Activated CD8-positive, alpha-beta T cell treated with anti-CD3 and anti-CD28 coated beads for 36 hours (primary cell): ENCODE results near the gene LRP8. TPM values are rescaled to one million over a fixed set of nuclear protein-coding genes. Genes with fewer than 3 reads are reported as not detected.

Experiments
- ATAC-seq: fragments of 200-7000 bp; cut with Tn5 transposase; one replicate; pipeline ENCODE4 v1.10.0; 2021; ENCODE audit warnings: mild to moderate bottlenecking, moderate library complexity
- CTCF ChIA-PET: fragments of 350-600 bp; sonication (Branson Sonifier 250); formaldehyde crosslinking; loops from one replicate; lab custom pipeline; 2021; ENCODE audit warnings: antibody characterized with exemption; lab: Charles Lee
- POLR2A ChIA-PET: fragments of 350-600 bp; sonication (Branson Sonifier 250); formaldehyde crosslinking; loops from one replicate; lab custom pipeline; 2021; ENCODE audit warnings: antibody characterized with exemption; lab: Charles Lee
- DNase-seq: peaks from one replicate; pipeline ENCODE4 v3.0.0-alpha.2; 2020
- H3K27ac Mint-ChIP-seq: one replicate; pipeline ENCODE4 v1.8.0; 2021; ENCODE audit warnings: mild to moderate bottlenecking, mixed read lengths
- H3K27me3 Mint-ChIP-seq: one replicate; pipeline ENCODE4 v1.8.0; 2021; ENCODE audit warnings: mixed read lengths
- H3K36me3 Mint-ChIP-seq: one replicate; pipeline ENCODE4 v1.8.0; 2021; ENCODE audit warnings: low read depth, mixed read lengths
- H3K4me1 Mint-ChIP-seq: one replicate; pipeline ENCODE4 v1.8.0; 2021; ENCODE audit warnings: low read depth, mixed read lengths
- H3K4me3 Mint-ChIP-seq: one replicate; pipeline ENCODE4 v1.8.0; 2021; ENCODE audit warnings: mild to moderate bottlenecking, moderate library complexity, mixed read lengths
- H3K9me3 Mint-ChIP-seq: one replicate; pipeline ENCODE4 v1.8.0; 2021; ENCODE audit warnings: mixed read lengths
- intact Hi-C: fragments of 100-400 bp; cut with micrococcal nuclease; formaldehyde crosslinking; loops from one replicate; pipeline ENCODE4 v1.10.0; 2022
- total RNA-seq, 2 experiments: library from RNA; stranded (reverse); gene quantifications; one replicate each; pipeline ENCODE4 v1.2.3, GENCODE V29; 2021
- TF ChIP-seq, protein P1 (sequence below): fragments of 200-600 bp; IDR thresholded peaks from one replicate; pipeline ENCODE4 v1.8.0; 2022; ENCODE audit warnings: antibody characterized with exemption, mild to moderate bottlenecking

The LRP8 gene
- total RNA-seq, 2 experiments from 2014 or later: 39.9 to 41.6 TPM

DNA sequence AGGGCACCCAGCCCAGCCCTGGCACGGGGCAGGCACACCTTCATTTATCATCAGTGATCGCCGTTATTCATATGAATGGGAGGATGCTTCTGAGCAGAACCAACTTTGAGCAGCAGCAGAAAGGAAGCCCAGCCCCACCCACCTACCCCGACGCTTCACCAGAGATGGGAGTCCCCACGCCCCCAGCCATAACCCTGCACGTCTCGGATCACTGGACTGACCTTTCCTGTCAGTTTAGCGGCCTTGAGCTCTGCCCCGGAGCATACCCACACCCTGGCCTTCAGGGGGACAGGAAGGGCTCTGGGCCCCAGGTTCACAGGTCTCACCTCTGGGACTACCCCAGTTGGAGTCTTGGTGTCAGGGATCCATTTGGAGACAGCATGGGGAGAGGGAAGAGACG lies 18.1 kb downstream of the LRP8 start:
- TF ChIP-seq, protein P1, sequence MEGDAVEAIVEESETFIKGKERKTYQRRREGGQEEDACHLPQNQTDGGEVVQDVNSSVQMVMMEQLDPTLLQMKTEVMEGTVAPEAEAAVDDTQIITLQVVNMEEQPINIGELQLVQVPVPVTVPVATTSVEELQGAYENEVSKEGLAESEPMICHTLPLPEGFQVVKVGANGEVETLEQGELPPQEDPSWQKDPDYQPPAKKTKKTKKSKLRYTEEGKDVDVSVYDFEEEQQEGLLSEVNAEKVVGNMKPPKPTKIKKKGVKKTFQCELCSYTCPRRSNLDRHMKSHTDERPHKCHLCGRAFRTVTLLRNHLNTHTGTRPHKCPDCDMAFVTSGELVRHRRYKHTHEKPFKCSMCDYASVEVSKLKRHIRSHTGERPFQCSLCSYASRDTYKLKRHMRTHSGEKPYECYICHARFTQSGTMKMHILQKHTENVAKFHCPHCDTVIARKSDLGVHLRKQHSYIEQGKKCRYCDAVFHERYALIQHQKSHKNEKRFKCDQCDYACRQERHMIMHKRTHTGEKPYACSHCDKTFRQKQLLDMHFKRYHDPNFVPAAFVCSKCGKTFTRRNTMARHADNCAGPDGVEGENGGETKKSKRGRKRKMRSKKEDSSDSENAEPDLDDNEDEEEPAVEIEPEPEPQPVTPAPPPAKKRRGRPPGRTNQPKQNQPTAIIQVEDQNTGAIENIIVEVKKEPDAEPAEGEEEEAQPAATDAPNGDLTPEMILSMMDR: no peak
- Mint-ChIP-seq H3K4me1 (peaks cover 15% of the 10 kb centered on the region), H3K9me3 (no peaks in the 10 kb centered on the region), H3K36me3 (peaks cover 15% of the 10 kb centered on the region), H3K27ac (no peak overlapping the region), H3K4me3 (no peak overlapping the region), H3K27me3 (no peaks in the 10 kb centered on the region)
- no peak for ATAC-seq
- intact Hi-C loops: no loop called here
- no peak for DNase-seq
- POLR2A ChIA-PET: no interaction called here
- CTCF ChIA-PET: no interaction called here

GRCh38 chr1:53308506-53308905 lies 19.4 kb downstream of the LRP8 start:
- DNase-seq (no peak), ATAC-seq (no peak)
- ChIA-PET CTCF (no interaction called here), POLR2A (no interaction called here)
- intact Hi-C loops: no loop called here
- H3K4me1 Mint-ChIP-seq: peaks cover 15% of the 10 kb centered on the region
- no peaks in the 10 kb centered on the region for H3K9me3 Mint-ChIP-seq
- no peaks in the 10 kb centered on the region for H3K27me3 Mint-ChIP-seq
- peaks cover 12% of the 10 kb centered on the region for H3K36me3 Mint-ChIP-seq
- no peak overlapping the region for H3K27ac Mint-ChIP-seq
- TF ChIP-seq, protein P1: no peak
- H3K4me3 Mint-ChIP-seq: no peak overlapping the region

DNA sequence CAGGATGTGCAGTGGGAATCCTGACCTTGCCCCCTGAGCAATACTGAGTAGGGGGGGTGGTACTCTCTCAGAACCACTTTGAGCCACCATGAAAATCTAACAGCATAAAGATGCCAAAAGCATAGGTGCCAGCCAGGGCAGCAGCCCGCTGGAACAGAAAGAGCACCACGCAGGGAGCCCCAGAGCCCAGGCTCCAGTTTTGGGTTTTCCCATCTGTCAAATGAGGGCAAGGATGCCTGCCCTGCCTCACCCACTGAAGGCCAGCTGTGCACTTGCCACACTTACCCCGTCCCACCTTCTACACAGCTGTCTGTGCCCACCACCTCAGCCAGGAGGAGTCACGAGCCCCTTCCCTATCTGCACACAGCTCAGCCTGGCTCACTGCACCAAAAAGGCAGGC lies 20.8 kb downstream of the LRP8 start:
- intact Hi-C loops: no loop called here
- no peak overlapping the region for H3K27ac Mint-ChIP-seq
- peaks cover 10% of the 10 kb centered on the region for H3K36me3 Mint-ChIP-seq
- POLR2A ChIA-PET: no interaction called here
- no peaks in the 10 kb centered on the region for H3K27me3 Mint-ChIP-seq
- no peak for ATAC-seq
- CTCF ChIA-PET: interaction anchor here (1.0 kb wide), 1 partner anchor 61 kb away, joined by 3 read pairs; no protein-coding TSS in a partner anchor
- TF ChIP-seq, protein P1: no peak
- peaks cover 15% of the 10 kb centered on the region for H3K4me1 Mint-ChIP-seq
- H3K9me3 Mint-ChIP-seq: no peaks in the 10 kb centered on the region
- H3K4me3 Mint-ChIP-seq: no peak overlapping the region
- no peak for DNase-seq

DNA sequence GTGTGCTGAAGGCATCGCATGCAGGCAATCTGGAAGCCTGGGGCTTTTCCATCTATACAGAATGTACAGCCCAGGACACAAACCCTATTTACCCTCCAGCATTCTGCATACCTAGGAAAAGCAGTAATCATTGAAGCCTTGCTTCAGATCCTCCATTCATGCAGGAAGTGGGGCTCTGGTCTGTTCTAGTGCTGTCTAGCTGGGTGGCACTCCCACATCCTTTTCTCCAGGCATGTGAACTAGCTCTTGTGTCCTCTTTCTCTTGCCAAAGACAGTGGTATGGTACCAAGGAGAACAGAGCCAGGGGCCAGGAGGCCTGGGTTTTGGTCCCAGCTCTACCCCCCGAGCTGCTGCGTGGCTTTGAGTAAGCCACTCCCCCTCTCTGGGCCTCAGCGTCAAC lies 21.7 kb downstream of the LRP8 start:
- ChIA-PET CTCF (interaction anchor here (0.6 to 1.5 kb wide), 2 partner anchors 28 to 86 kb away, joined by 3 to 7 read pairs; no protein-coding TSS in a partner anchor), POLR2A (interaction anchor here (0.9 to 1.3 kb wide), 2 partner anchors 11 kb away, joined by 3 read pairs; no protein-coding TSS in a partner anchor)
- DNase-seq (no peak), ATAC-seq (no peak)
- TF ChIP-seq, protein P1: no peak
- Mint-ChIP-seq H3K27ac (no peak overlapping the region), H3K4me1 (peaks cover 15% of the 10 kb centered on the region), H3K9me3 (no peaks in the 10 kb centered on the region), H3K36me3 (peaks cover 7% of the 10 kb centered on the region), H3K4me3 (no peak overlapping the region), H3K27me3 (no peaks in the 10 kb centered on the region)
- intact Hi-C loops: no loop called here

DNA sequence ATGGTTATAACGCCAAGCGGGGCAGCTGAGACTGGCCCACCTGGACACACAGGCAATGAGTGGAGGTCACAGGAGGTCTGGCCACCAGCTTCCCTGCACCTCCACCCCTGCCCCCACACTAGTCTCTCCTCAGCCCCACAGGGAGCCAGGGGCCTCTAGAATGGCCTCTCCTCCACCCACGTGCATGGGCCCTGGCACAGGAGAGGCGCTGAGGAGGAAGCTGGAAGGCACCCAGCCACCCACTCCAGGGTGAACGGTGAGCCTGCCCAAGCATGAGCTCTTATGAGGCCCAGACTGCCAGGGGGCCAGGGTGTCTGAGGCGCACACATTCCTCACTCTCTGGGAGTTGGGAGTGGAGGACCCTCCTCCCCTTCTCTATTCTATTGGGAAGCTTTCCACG lies 22.2 kb downstream of the LRP8 start:
- Mint-ChIP-seq H3K27me3 (no peaks in the 10 kb centered on the region), H3K4me3 (no peak overlapping the region), H3K36me3 (peaks cover 7% of the 10 kb centered on the region), H3K4me1 (peaks cover 15% of the 10 kb centered on the region), H3K9me3 (no peaks in the 10 kb centered on the region), H3K27ac (no peak overlapping the region)
- ATAC-seq (no peak), DNase-seq (no peak)
- POLR2A ChIA-PET: interaction anchor here (0.8 to 1.3 kb wide), 3 partner anchors 10 to 12 kb away, joined by 3 read pairs; no protein-coding TSS in a partner anchor
- CTCF ChIA-PET: interaction anchor here (0.6 to 1.5 kb wide), 2 partner anchors 27 to 87 kb away, joined by 3 to 7 read pairs; no protein-coding TSS in a partner anchor
- TF ChIP-seq, protein P1: no peak
- intact Hi-C loops: no loop called here
